ENCODE results near the gene PDSS1. TPM values are rescaled to one million over a fixed set of nuclear protein-coding genes. Genes with fewer than 3 reads are reported as not detected.
"Not testable (repeated sequence)": the region's sequence is repeated elsewhere in the genome, so short reads cannot be mapped to it uniquely, and the experiment has no call there.

The PDSS1 gene
- total and polyA plus RNA-seq, 11 donors: 1.8 to 13.5 (median 5.6) TPM

- intact Hi-C loops (cut with DNase I): loop anchor here in 7 of 10 donors (2.0 to 5.0 kb wide), 4 partner anchors 194 to 198 kb away; no protein-coding TSS in a partner anchor
- H3K27me3 ChIP-seq: peaks cover 0 to 11% (median 0%) of the 10 kb centered on the region in 9 donors
- peak; percentile 61 to 85 (median 76) for ATAC-seq
- H3K9me3 ChIP-seq, H3K27ac ChIP-seq, H3K4me1 ChIP-seq, DNase-seq, H3K4me3 ChIP-seq, H3K36me3 ChIP-seq: not testable (repeated sequence)
- peak; percentile 40 to 61 (median 54) for TF ChIP-seq CTCF (IDR thresholded peaks at IDR 0.05)
- WGBS, 4 donors: 21 to 28% (median 26%) methylated on average over 6 of the region's 6 CpGs
These were observed 12.7 kb upstream of the PDSS1 start for GRCh38 chr10:26684667-26685264.

GRCh38 chr10:26685441-26685840 lies 12.1 kb upstream of the PDSS1 start:
- no peaks in the 10 kb centered on the region for H3K36me3 ChIP-seq
- 84 to 89% (median 87%) methylated on average over 3 of the region's 3 CpGs for WGBS, 4 donors
- intact Hi-C loops (cut with DNase I): loop anchor here in 4 of 10 donors (2.0 to 5.0 kb wide), 4 partner anchors 193 to 197 kb away; no protein-coding TSS in a partner anchor

GRCh38 chr10:26689399-26689798 lies 8.1 kb upstream of the PDSS1 start:
- TF ChIP-seq POLR2A (IDR thresholded peaks at IDR 0.05) (no peak), CTCF (IDR thresholded peaks at IDR 0.05) (no peak)
- WGBS, 4 donors: 83 to 93% (median 88%) methylated on average over 4 of the region's 4 CpGs
- H3K27me3 ChIP-seq: peaks cover 0 to 24% (median 7%) of the 10 kb centered on the region in 9 donors
- H3K4me1 ChIP-seq: peaks cover 0 to 3% (median 0%) of the 10 kb centered on the region in 12 donors
- no peak for DNase-seq
- H3K9me3 ChIP-seq: no peaks in the 10 kb centered on the region
- no peak overlapping the region for H3K4me3 ChIP-seq
- no peak for ATAC-seq
- intact Hi-C loops (cut with DNase I): loop anchor here in 1 of 10 donors (5.0 kb wide), 1 partner anchor 193 kb away; no protein-coding TSS in a partner anchor
- H3K36me3 ChIP-seq: no peaks in the 10 kb centered on the region
- H3K27ac ChIP-seq: no peak overlapping the region

More at GRCh38 chr10:26685441-26685840, 12.1 kb upstream of the PDSS1 start:
- no peak for ATAC-seq
- Histone ChIP-seq H3K27me3 (peaks cover 0 to 11% (median 0%) of the 10 kb centered on the region in 9 donors), H3K9me3 (no peaks in the 10 kb centered on the region), H3K4me3 (no peak overlapping the region), H3K4me1 (peaks cover 0 to 3% (median 0%) of the 10 kb centered on the region in 12 donors), H3K27ac (no peak overlapping the region)
- DNase-seq: no peak
- TF ChIP-seq POLR2A (IDR thresholded peaks at IDR 0.05) (no peak), CTCF (IDR thresholded peaks at IDR 0.05) (no peak)

- H3K9me3 ChIP-seq: no peaks in the 10 kb centered on the region
- peak overlapping the region in 1 of 12 donors; percentile 15 for H3K27ac ChIP-seq
- H3K4me1 ChIP-seq: no peaks in the 10 kb centered on the region
- DNase-seq (no peak), ATAC-seq (no peak)
- intact Hi-C loops (cut with DNase I): loop anchor here in 1 of 10 donors (10.0 kb wide), 1 partner anchor 174 kb away; the partner anchor contains the start of gene ABI1
- 41 to 63% (median 57%) methylated on average over 6 of the region's 6 CpGs for WGBS, 4 donors
- TF ChIP-seq POLR2A (IDR thresholded peaks at IDR 0.05): no peak
- TF ChIP-seq CTCF (IDR thresholded peaks at IDR 0.05): no peak
- H3K27me3 ChIP-seq: peaks cover 0 to 17% (median 7%) of the 10 kb centered on the region in 9 donors
- no peak overlapping the region for H3K4me3 ChIP-seq
- H3K36me3 ChIP-seq: no peaks in the 10 kb centered on the region
These were observed 6.6 kb upstream of the PDSS1 start for GRCh38 chr10:26690731-26691475.

GRCh38 chr10:26694536-26694935 lies 3.0 kb upstream of the PDSS1 start:
- not testable (repeated sequence) for H3K9me3 ChIP-seq, DNase-seq, H3K27ac ChIP-seq, ATAC-seq, H3K4me3 ChIP-seq, H3K36me3 ChIP-seq
- 64 to 73% (median 68%) methylated on average over 4 of the region's 4 CpGs for WGBS, 4 donors
- Histone ChIP-seq H3K4me1 (peaks cover 0 to 21% (median 9%) of the 10 kb centered on the region in 12 donors), H3K27me3 (peaks cover 0 to 13% (median 7%) of the 10 kb centered on the region in 9 donors)
- intact Hi-C loops (cut with DNase I): loop anchor here in 1 of 10 donors (10.0 kb wide), 1 partner anchor 170 kb away; the partner anchor contains the start of gene ABI1
